Upper lobe of right lung (tissue), 1 donor: Measurements from ENCODE around the gene RIPOR2. TPM values are rescaled to one million over a fixed set of nuclear protein-coding genes. Genes with fewer than 3 reads are reported as not detected.

ENCODE experiments used
- ATAC-seq: fragments of 200-7000 bp; cut with Tn5 transposase; one replicate; pipeline ENCODE4 v1.9.1; 2020; ENCODE audit warnings: mild to moderate bottlenecking, moderate library complexity
- DNase-seq: peaks from one replicate; pipeline ENCODE4 v3.0.0-alpha.2; 2020
- H3K27ac ChIP-seq: fragments of 200-600 bp; one replicate; pipeline ENCODE4 v1.8.0; 2022
- H3K27me3 ChIP-seq: fragments of 200-600 bp; one replicate; pipeline ENCODE4 v1.8.0; 2022; ENCODE audit warnings: mild to moderate bottlenecking
- H3K36me3 ChIP-seq: fragments of 200-600 bp; one replicate; pipeline ENCODE4 v1.8.0; 2022
- H3K4me1 ChIP-seq: fragments of 200-600 bp; one replicate; pipeline ENCODE4 v1.8.0; 2022
- H3K4me3 ChIP-seq: fragments of 200-600 bp; one replicate; pipeline ENCODE4 v1.8.0; 2022; ENCODE audit warnings: mild to moderate bottlenecking
- H3K9me3 ChIP-seq: fragments of 200-600 bp; one replicate; pipeline ENCODE4 v1.8.0; 2022
- CTCF ChIP-seq: fragments of 200-600 bp; IDR thresholded peaks from one replicate; pipeline ENCODE4 v1.8.0; 2022; ENCODE audit warnings: antibody characterized with exemption
- intact Hi-C: fragments of 100-400 bp; cut with DNase I; formaldehyde crosslinking; loops from one replicate; pipeline ENCODE4 v1.11.0; 2022
- total RNA-seq: library from RNA; stranded (reverse); fragmentation: NEBNext Ultra II Directional; extraction: Animal tissue kit (Norgen Biotek cat#: 25700); gene quantifications from one replicate; pipeline ENCODE4 v1.2.1, GENCODE V29; 2021
- donor health status: DM: no; HTN: yes; CAD: no; lungs with severe emphysema.

The RIPOR2 gene
- total RNA-seq, 1 donor from 2014 or later = 25.6 TPM

- H3K27ac ChIP-seq = no peak overlapping the region
- H3K4me3 ChIP-seq = no peak overlapping the region
- DNase-seq = no peak
- ATAC-seq = no peak
- no peaks in the 10 kb centered on the region for H3K4me1 ChIP-seq
- H3K9me3 ChIP-seq = no peaks in the 10 kb centered on the region
- no peak for TF ChIP-seq CTCF
- intact Hi-C loops = no loop called here
- H3K36me3 ChIP-seq = no peaks in the 10 kb centered on the region
- H3K27me3 ChIP-seq = no peaks in the 10 kb centered on the region
Observed at GRCh38 chr6:24795106-24795505, 140.7 kb downstream of the RIPOR2 start.

GRCh38 chr6:24788031-24788665 is 147.6 kb downstream of the RIPOR2 start:
- intact Hi-C loops = no loop called here
- no peaks in the 10 kb centered on the region for H3K9me3 ChIP-seq
- H3K27me3 ChIP-seq = no peaks in the 10 kb centered on the region
- ATAC-seq = no peak
- no peak for DNase-seq
- H3K36me3 ChIP-seq = peaks cover 38% of the 10 kb centered on the region
- H3K27ac ChIP-seq = no peak overlapping the region
- no peak overlapping the region for H3K4me3 ChIP-seq
- no peaks in the 10 kb centered on the region for H3K4me1 ChIP-seq
- no peak for TF ChIP-seq CTCF

- no peak overlapping the region for H3K4me3 ChIP-seq
- no peaks in the 10 kb centered on the region for H3K9me3 ChIP-seq
- peaks cover 25% of the 10 kb centered on the region for H3K36me3 ChIP-seq
- H3K4me1 ChIP-seq = peaks cover 6% of the 10 kb centered on the region
- H3K27ac ChIP-seq = no peak overlapping the region
- no peaks in the 10 kb centered on the region for H3K27me3 ChIP-seq
- ATAC-seq = no peak
- TF ChIP-seq CTCF = no peak
- no peak for DNase-seq
- intact Hi-C loops = no loop called here
Observed at GRCh38 chr6:24780206-24780605, 155.6 kb downstream of the RIPOR2 start.

GRCh38 chr6:24779416-24780016 is 156.2 kb downstream of the RIPOR2 start:
- no peaks in the 10 kb centered on the region for H3K9me3 ChIP-seq
- H3K36me3 ChIP-seq = peaks cover 18% of the 10 kb centered on the region
- ATAC-seq (no peak), DNase-seq (no peak)
- intact Hi-C loops = no loop called here
- H3K27me3 ChIP-seq = no peaks in the 10 kb centered on the region
- peaks cover 6% of the 10 kb centered on the region for H3K4me1 ChIP-seq
- no peak for TF ChIP-seq CTCF
- H3K4me3 ChIP-seq = no peak overlapping the region
- H3K27ac ChIP-seq = no peak overlapping the region

- no peak overlapping the region for H3K27ac ChIP-seq
- DNase-seq (no peak), ATAC-seq (no peak)
- H3K4me3 ChIP-seq = no peak overlapping the region
- no peaks in the 10 kb centered on the region for H3K27me3 ChIP-seq
- no peaks in the 10 kb centered on the region for H3K9me3 ChIP-seq
- H3K4me1 ChIP-seq = peaks cover 6% of the 10 kb centered on the region
- no peak for TF ChIP-seq CTCF
- intact Hi-C loops = no loop called here
- peaks cover 14% of the 10 kb centered on the region for H3K36me3 ChIP-seq
Observed at GRCh38 chr6:24778878-24779277, 156.9 kb downstream of the RIPOR2 start.
